K562 (cell line): ENCODE measurements around the gene WDR83. TPM values are rescaled to one million over a fixed set of nuclear protein-coding genes. Genes with fewer than 3 reads are reported as not detected.

Experiments
- ATAC-seq: fragments of 200-7000 bp; cut with Tn5 transposase; 3 replicates; pipeline ENCODE4 v1.9.1; 2020; ENCODE audit warnings: moderate library complexity
- Bru-seq: library from RNA; stranded (reverse); fragments of 400-500 nt; gene quantifications from one replicate; lab custom pipeline; 2021; lab: Mats Ljungman, UMichigan
- BruChase-seq, 2 experiments: library from RNA; stranded (reverse); fragments of 400-500 nt; gene quantifications; one replicate each; lab custom pipeline; 2021; lab: Mats Ljungman, UMichigan
- BruUV-seq: library from RNA; stranded (reverse); fragments of 400-500 nt; replicated peaks from 2 replicates; lab custom pipeline; 2021; lab: Mats Ljungman, UMichigan
- CTCF ChIA-PET: fragments of 300-600 bp; formaldehyde crosslinking; extraction: SDS; loops from one replicate; lab custom pipeline; 2021; ENCODE audit warnings: low intra/inter-chr PET ratio; lab: Yijun Ruan, JAX
- POLR2A ChIA-PET: fragments of 300-600, 350-650 bp; sonication (Branson Sonifier 250); formaldehyde crosslinking; extraction: SDS; loops from one replicate; lab custom pipeline; 2021; ENCODE audit warnings: antibody characterized with exemption, inconsistent platforms; lab: Yijun Ruan, JAX
- DNase-seq, 4 experiments: peaks; one replicate each; pipeline versions ENCODE4 v3.0.0 to v3.0.0-alpha.2; 2011 to 2018; ENCODE audit warnings: low spot score in 3 of 4, mixed read lengths in 3 of 4; ENCODE audit errors: extremely low read depth in 1 of 4
- FAIRE-seq: peaks from 2 replicates; lab custom pipeline; 2011; peaks lifted over from hg19 to GRCh38; lab: Jason Lieb, UNC
- H2AFZ ChIP-seq: 2 replicates; pipeline ENCODE4 v1.6.0; 2011; ENCODE audit warnings: low read depth, low read length, control low read depth, inconsistent platforms
- H3K27ac ChIP-seq: fragments of 200-600 bp; 3 replicates; pipeline ENCODE4 v1.8.0; 2011; ENCODE audit warnings: low read depth, mild to moderate bottlenecking, control low read depth, inconsistent platforms, low read length, moderate library complexity, mixed read lengths; ENCODE audit errors: extremely low read depth
- H3K27me3 ChIP-seq, 2 experiments: fragments of 300-600 bp in 1 of 2; 2 replicates in 1 of 2; 3 replicates in 1 of 2; pipeline versions ENCODE4 v1.6.0 to v1.8.0; 2011; ENCODE audit warnings: inconsistent platforms in 2 of 2, low read length in 2 of 2, mild to moderate bottlenecking in 1 of 2, mixed read lengths in 1 of 2, moderate library complexity in 1 of 2; ENCODE audit not compliant: control insufficient read depth in 2 of 2, insufficient read depth in 2 of 2
- H3K36me3 ChIP-seq: fragments of 300-600 bp; 3 replicates; pipeline ENCODE4 v1.8.0; 2011; ENCODE audit warnings: mild to moderate bottlenecking, low read length, inconsistent platforms; ENCODE audit not compliant: control insufficient read depth, insufficient read depth
- H3K4me1 ChIP-seq, 2 experiments: fragments of 200-600 bp in 1 of 2; replicated peaks in 1 of 2; 2 replicates in 1 of 2; 3 replicates in 1 of 2; pipeline versions ENCODE4 v1.5.1 to v1.8.0; 2011; ENCODE audit warnings: inconsistent platforms in 2 of 2, low read length in 2 of 2, mild to moderate bottlenecking in 1 of 2, mixed read lengths in 1 of 2, moderate library complexity in 1 of 2; ENCODE audit not compliant: control insufficient read depth in 2 of 2, insufficient read depth in 2 of 2
- H3K4me2 ChIP-seq: 2 replicates; pipeline ENCODE4 v1.6.1; 2011; ENCODE audit warnings: low read length, control low read depth, inconsistent platforms, mixed read lengths; ENCODE audit not compliant: insufficient read depth
- H3K4me3 ChIP-seq: fragments of 200-600 bp; sonication (generic), shearing (Covaris generic); 2 replicates; pipeline ENCODE4 v1.5.1; 2016; ENCODE audit warnings: control low read depth, inconsistent platforms
- H3K79me2 ChIP-seq: fragments of 200-600 bp; 3 replicates; pipeline ENCODE4 v1.8.0; 2011; ENCODE audit warnings: low read length, inconsistent platforms; ENCODE audit not compliant: control insufficient read depth, insufficient read depth
- H3K9ac ChIP-seq, 2 experiments: 2 replicates each; pipeline versions ENCODE4 v1.6.0 to v1.6.1; 2011; ENCODE audit warnings: low read depth in 2 of 2, low read length in 2 of 2, control low read depth in 1 of 2, inconsistent platforms in 1 of 2, mild to moderate bottlenecking in 1 of 2, mixed read lengths in 1 of 2; ENCODE audit not compliant: insufficient read depth in 1 of 2
- H3K9me1 ChIP-seq: one replicate; pipeline ENCODE4 v1.6.0; 2011; ENCODE audit warnings: inconsistent platforms, mild to moderate bottlenecking, low read length, moderate library complexity; ENCODE audit not compliant: control insufficient read depth, insufficient read depth
- H3K9me3 ChIP-seq: replicated peaks from 2 replicates; pipeline ENCODE4 v1.5.1; 2011; ENCODE audit warnings: low read depth, low read length, inconsistent platforms; ENCODE audit not compliant: control insufficient read depth, insufficient read depth
- H4K20me1 ChIP-seq: replicated peaks from 2 replicates; pipeline ENCODE4 v1.6.1; 2011; ENCODE audit warnings: low read length, inconsistent platforms, mixed read lengths; ENCODE audit not compliant: control insufficient read depth, insufficient read depth
- ETV5 ChIP-seq: sonication (generic); formaldehyde crosslinking; IDR thresholded peaks from 2 replicates; pipeline ENCODE4 v1.4.0; 2020; ENCODE audit warnings: low read depth, mild to moderate bottlenecking, missing genetic modification reagents
- HMG20A ChIP-seq: fragments of 450-650 bp; formaldehyde crosslinking; conservative IDR thresholded peaks from 2 replicates; pipeline ENCODE4 v1.4.0; 2020; ENCODE audit warnings: mild to moderate bottlenecking, mixed read lengths
- RBBP5 ChIP-seq: fragments of 200-600 bp; sonication (generic); IDR thresholded peaks from 2 replicates; pipeline ENCODE4 v1.6.1; 2012; ENCODE audit warnings: borderline replicate concordance, mild to moderate bottlenecking, low read length, control low read depth, inconsistent platforms; ENCODE audit not compliant: insufficient read depth, poor library complexity, severe bottlenecking
- RHOXF2B ChIP-seq: fragments of 250-450 bp; sonication (Bioruptor Pico); conservative IDR thresholded peaks from 2 replicates; pipeline ENCODE4 v1.5.1; 2021
- WGBS: fragments of 100-300 bp; shearing (Covaris generic); methylation state at CpG from one replicate; pipeline ENCODE4 v1.1.6; 2016; ENCODE audit warnings: low coverage, mixed read lengths; ENCODE audit not compliant: insufficient coverage; ENCODE audit errors: missing lambda C conversion rate; 5-methylcytosine and 5-hydroxymethylcytosine counted together
- in situ Hi-C: fragments of 300-500 bp; cut with MboI; formaldehyde crosslinking; loops from 4 replicates; pipeline ENCODE4 v1.15.0; 2018; ENCODE audit warnings: inconsistent platforms, mixed read lengths
- intact Hi-C: fragments of 100-400 bp; cut with micrococcal nuclease; formaldehyde crosslinking; loops from 2 replicates; pipeline ENCODE4 v1.14.2; 2022
- long read RNA-seq, 3 experiments: library from polyadenylated mRNA in 2 of 3; library from RNA in 1 of 3; unstranded in 2 of 3; stranded (forward) in 1 of 3; transcript quantifications; one replicate each; pipeline ENCODE4 v2.0.0, GENCODE V29; 2019 to 2022
- polyA minus RNA-seq, 3 experiments: library from RNA; depleted of rRNA, polyadenylated mRNA; stranded (reverse); fragments of >200 nt; gene quantifications; 2 replicates each; pipeline ENCODE4 v1.2.3, GENCODE V29; 2011
- polyA plus RNA-seq, 8 experiments: library from polyadenylated mRNA; depleted of rRNA in 4 of 8; stranded (reverse) in 5 of 8; unstranded in 3 of 8; fragments of >200 nt; fragmentation: Nextera tagmentation in 2 of 8; fragmentation: Illumina TruSeq in 1 of 8; extraction: Ambion mirVana in 2 of 8; extraction: Trizol in 1 of 8; gene quantifications; 2 replicates each; pipeline versions ENCODE4 v1.2.1 to v1.2.3, GENCODE V29; 2011 to 2014; ENCODE audit warnings: inconsistent platforms in 1 of 8, missing spikeins in 1 of 8
- total RNA-seq, 7 experiments: library from RNA; depleted of rRNA in 6 of 7; stranded (reverse); fragments of >200 nt in 6 of 7; fragmentation: Illumina TruSeq in 2 of 7; extraction: Trizol in 2 of 7; gene quantifications; 2 replicates each; pipeline versions ENCODE4 v1.2.1 to v1.2.3, GENCODE V29; 2011 to 2021; ENCODE audit warnings: low replicate concordance in 1 of 7
- TF ChIP-seq, protein P1 (sequence below): fragments of 450-650 bp; formaldehyde crosslinking; IDR thresholded peaks from 2 replicates; pipeline ENCODE4 v1.4.0; 2022; ENCODE audit warnings: missing genetic modification characterization
- TF ChIP-seq, protein P2 (sequence below): fragments of 450-650 bp; IDR thresholded peaks from 2 replicates; pipeline ENCODE4 v1.7.1; 2018; ENCODE audit warnings: mild to moderate bottlenecking, low read depth; ENCODE audit not compliant: partially characterized antibody

Gene WDR83, protein sequence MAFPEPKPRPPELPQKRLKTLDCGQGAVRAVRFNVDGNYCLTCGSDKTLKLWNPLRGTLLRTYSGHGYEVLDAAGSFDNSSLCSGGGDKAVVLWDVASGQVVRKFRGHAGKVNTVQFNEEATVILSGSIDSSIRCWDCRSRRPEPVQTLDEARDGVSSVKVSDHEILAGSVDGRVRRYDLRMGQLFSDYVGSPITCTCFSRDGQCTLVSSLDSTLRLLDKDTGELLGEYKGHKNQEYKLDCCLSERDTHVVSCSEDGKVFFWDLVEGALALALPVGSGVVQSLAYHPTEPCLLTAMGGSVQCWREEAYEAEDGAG
- total RNA-seq (2011; cell fraction: chromatin; rRNA removed; ENCODE audit: low replicate concordance), result 11.3 and 29.1 TPM in 2 replicates
- 26.8 and 27.0 TPM in 2 replicates for total RNA-seq (2011; cell fraction: nucleolus; rRNA removed)
- 13.4 and 19.2 TPM in 2 replicates for total RNA-seq (2011; cell fraction: nucleoplasm; rRNA removed)
- 19.7 and 21.3 TPM in 2 replicates for total RNA-seq (2014; rRNA removed)
- 3.1 and 4.0 TPM in 2 replicates for total RNA-seq (2014; rRNA removed; fragmentation: Illumina TruSeq; extraction: Trizol)
- total RNA-seq (2015; rRNA removed; fragmentation: Illumina TruSeq; extraction: Trizol), result 9.3 and 9.5 TPM in 2 replicates
- total RNA-seq (2021), result 16.7 and 17.7 TPM in 2 replicates
- 4.2 and 4.7 TPM in 2 replicates for polyA plus RNA-seq (2011; rRNA removed)
- 7.6 and 13.2 TPM in 2 replicates for polyA plus RNA-seq (2011; cell fraction: cytosol; rRNA removed)
- polyA plus RNA-seq (2011; cell fraction: nucleus; rRNA removed), result 9.2 and 15.7 TPM in 2 replicates
- 11.6 and 12.0 TPM in 2 replicates for polyA plus RNA-seq (2012)
- 3.9 and 9.8 TPM in 2 replicates for polyA plus RNA-seq (2014; fragmentation: Illumina TruSeq; extraction: Trizol)
- polyA plus RNA-seq (2014; fragmentation: Nextera tagmentation; extraction: Ambion mirVana), result 1 to 10 TPM in 1 of 2 experiments, under 1 TPM in 1; 0.52 to 2.9 TPM
- 13.9 and 17.5 TPM in 2 replicates for polyA plus RNA-seq (2014; rRNA removed)
- polyA minus RNA-seq (2011; rRNA and poly(A)+ RNA removed), result 3.3 and 3.6 TPM in 2 replicates
- polyA minus RNA-seq (2011; cell fraction: cytosol; rRNA and poly(A)+ RNA removed), result 3.4 and 9.1 TPM in 2 replicates
- 9.2 and 11.2 TPM in 2 replicates for polyA minus RNA-seq (2011; cell fraction: nucleus; rRNA and poly(A)+ RNA removed)
- Bru-seq, nascent RNA, result percentile 59 among the genes with signal in this experiment
- BruChase-seq, experiment 1, labeled RNA remaining after a 2-hour chase, result percentile 52 among the genes with signal in this experiment
- percentile 53 among the genes with signal in this experiment for BruChase-seq, experiment 2, labeled RNA remaining after a 6-hour chase
- long read RNA-seq, experiment 1, partial matches to known transcripts, result 33 of 42 reads
- long read RNA-seq, experiment 1, other reads (novel, unspliced or antisense), result 3 of 42 reads
- long read RNA-seq, experiment 2, partial matches to known transcripts, result 10 of 12 reads
- long read RNA-seq, experiment 2, other reads (novel, unspliced or antisense), result 2 of 12 reads
- long read RNA-seq, experiment 3, partial matches to known transcripts, result 10 of 14 reads
- long read RNA-seq, experiment 3, other reads (novel, unspliced or antisense), result 0 of 14 reads

DNA sequence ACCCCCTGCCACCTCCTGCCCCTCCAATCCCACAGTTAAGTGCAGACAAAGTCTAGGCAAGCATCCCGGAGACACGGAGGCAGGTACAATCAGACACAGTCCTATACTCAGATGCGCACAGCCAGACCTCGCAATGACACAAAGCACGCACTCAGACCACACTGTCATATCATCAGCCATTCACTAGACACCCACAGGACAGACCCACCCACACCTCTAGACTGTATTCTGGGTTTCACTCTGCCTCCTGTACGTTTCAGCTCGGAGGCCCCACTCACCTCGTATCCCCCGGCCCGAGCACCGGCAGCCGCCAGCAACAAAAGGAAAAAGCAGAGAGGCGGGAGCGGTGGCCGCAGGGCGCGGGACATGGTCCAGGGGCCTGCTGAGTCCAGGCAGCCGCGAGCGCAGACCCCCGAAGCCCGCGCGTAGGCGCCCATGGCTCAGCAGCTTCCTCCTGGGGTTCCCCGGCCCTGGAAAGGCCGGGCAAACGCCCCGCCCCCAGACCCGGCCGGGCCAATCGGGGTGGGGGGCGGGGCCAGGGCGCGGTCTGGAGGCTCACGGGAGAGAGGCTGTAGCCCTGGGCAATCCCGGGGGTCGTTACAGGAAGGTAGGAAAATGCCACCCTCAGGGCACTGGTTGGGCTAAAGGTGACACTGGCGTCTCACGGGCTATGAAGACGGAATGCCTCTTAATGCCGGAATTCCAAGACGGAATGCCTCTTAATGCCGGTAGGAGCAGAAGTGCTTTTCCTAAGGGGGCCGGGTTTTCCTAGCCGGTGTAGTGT, at the start of gene WDR83, which contains the start of gene MAN2B1:
WDR83 (plus strand) TSS at position 543 of the 784 bp plus-strand sequence. CDS start 2,984 bp downstream, outside the sequence.
MAN2B1 (minus strand) TSS at position 478 of the 784 bp plus-strand sequence; CDS start at position 437, 41 bp downstream.
- H3K79me2 ChIP-seq, result peaks cover 34% of the 10 kb centered on the region
- ATAC-seq (peak; percentile 88), FAIRE-seq (peak; percentile 80), DNase-seq (peak; percentile 87 to 96 (median 94))
- H3K27ac ChIP-seq, result peak within 1 kb of the TSS; percentile 62; the same call in 2 of the 3 replicates
- H2AFZ ChIP-seq, result peak within 1 kb of the TSS; percentile 95
- peaks cover 27% of the 10 kb centered on the region; the same call in 2 of the 3 replicates for H3K36me3 ChIP-seq
- in situ Hi-C loops (no loop called here), intact Hi-C loops (no loop called here)
- no peaks in the 10 kb centered on the region for H3K27me3 ChIP-seq
- peak within 1 kb of the TSS; percentile 75 for H3K4me3 ChIP-seq
- peaks cover 18 to 54% of the 10 kb centered on the region in 2 experiments; a peak in 4 of 5 replicates for H3K4me1 ChIP-seq
- CTCF ChIA-PET, result no interaction called here
- no TSS peak for BruUV-seq
- H3K4me2 ChIP-seq, result peak within 1 kb of the TSS; percentile 99
- peaks cover 5% of the 10 kb centered on the region; the same call in 1 of the 2 replicates for H4K20me1 ChIP-seq
- H3K9me1 ChIP-seq, result no peaks in the 10 kb centered on the region
- peak within 1 kb of the TSS; percentile 70 to 89 for H3K9ac ChIP-seq
- POLR2A ChIA-PET, result interaction anchor here (0.6 to 1.1 kb wide), 11 partner anchors 9 to 596 kb away, joined by 3 to 6 read pairs (median 4); partner anchors contain the start of genes ZNF490 and ZNF791
- WGBS, result 1% methylated on average over 42 of the region's 46 CpGs
- no peaks in the 10 kb centered on the region for H3K9me3 ChIP-seq
- TF ChIP-seq RBBP5 (peak; percentile 70), RHOXF2B (CRISPR knock-in tag) (no peak), HMG20A (no peak), ETV5 (CRISPR knock-in tag) (0 out of 2 replicates have a peak, but pooled peaks have one; percentile 37)
- TF ChIP-seq, protein P1, sequence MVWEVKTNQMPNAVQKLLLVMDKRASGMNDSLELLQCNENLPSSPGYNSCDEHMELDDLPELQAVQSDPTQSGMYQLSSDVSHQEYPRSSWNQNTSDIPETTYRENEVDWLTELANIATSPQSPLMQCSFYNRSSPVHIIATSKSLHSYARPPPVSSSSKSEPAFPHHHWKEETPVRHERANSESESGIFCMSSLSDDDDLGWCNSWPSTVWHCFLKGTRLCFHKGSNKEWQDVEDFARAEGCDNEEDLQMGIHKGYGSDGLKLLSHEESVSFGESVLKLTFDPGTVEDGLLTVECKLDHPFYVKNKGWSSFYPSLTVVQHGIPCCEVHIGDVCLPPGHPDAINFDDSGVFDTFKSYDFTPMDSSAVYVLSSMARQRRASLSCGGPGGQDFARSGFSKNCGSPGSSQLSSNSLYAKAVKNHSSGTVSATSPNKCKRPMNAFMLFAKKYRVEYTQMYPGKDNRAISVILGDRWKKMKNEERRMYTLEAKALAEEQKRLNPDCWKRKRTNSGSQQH (CRISPR knock-in tag), result no peak
- TF ChIP-seq, protein P2, sequence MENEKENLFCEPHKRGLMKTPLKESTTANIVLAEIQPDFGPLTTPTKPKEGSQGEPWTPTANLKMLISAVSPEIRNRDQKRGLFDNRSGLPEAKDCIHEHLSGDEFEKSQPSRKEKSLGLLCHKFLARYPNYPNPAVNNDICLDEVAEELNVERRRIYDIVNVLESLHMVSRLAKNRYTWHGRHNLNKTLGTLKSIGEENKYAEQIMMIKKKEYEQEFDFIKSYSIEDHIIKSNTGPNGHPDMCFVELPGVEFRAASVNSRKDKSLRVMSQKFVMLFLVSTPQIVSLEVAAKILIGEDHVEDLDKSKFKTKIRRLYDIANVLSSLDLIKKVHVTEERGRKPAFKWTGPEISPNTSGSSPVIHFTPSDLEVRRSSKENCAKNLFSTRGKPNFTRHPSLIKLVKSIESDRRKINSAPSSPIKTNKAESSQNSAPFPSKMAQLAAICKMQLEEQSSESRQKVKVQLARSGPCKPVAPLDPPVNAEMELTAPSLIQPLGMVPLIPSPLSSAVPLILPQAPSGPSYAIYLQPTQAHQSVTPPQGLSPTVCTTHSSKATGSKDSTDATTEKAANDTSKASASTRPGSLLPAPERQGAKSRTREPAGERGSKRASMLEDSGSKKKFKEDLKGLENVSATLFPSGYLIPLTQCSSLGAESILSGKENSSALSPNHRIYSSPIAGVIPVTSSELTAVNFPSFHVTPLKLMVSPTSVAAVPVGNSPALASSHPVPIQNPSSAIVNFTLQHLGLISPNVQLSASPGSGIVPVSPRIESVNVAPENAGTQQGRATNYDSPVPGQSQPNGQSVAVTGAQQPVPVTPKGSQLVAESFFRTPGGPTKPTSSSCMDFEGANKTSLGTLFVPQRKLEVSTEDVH, result peak; percentile 25
